ENCODE results near the gene MAP9. TPM values are rescaled to one million over a fixed set of nuclear protein-coding genes. Genes with fewer than 3 reads are reported as not detected.

Gene MAP9
- total and polyA plus RNA-seq, 2 of the 4 experiments (the other 2 are of a cell fraction), result 4.0 to 6.6 TPM

DNA sequence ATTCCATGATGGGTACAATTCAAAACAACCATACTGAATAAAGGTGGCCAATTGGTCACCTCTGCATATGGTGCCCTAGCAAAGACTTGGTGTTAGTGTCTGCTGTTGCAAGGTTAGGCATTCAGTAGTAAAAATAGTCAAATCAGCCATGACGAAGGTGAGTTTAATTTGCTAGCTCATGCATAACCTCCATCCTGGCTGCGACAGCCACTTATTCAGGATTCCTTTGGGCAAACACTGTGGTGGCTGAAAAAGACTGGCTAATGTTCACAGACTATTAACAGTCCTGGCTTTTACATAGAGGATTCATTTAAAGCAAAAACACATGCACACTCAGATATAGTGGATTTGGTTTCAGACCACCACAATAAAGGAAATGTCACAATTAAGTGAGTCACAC is 34.8 kb upstream of the MAP9 start:
- TF ChIP-seq, protein P1, sequence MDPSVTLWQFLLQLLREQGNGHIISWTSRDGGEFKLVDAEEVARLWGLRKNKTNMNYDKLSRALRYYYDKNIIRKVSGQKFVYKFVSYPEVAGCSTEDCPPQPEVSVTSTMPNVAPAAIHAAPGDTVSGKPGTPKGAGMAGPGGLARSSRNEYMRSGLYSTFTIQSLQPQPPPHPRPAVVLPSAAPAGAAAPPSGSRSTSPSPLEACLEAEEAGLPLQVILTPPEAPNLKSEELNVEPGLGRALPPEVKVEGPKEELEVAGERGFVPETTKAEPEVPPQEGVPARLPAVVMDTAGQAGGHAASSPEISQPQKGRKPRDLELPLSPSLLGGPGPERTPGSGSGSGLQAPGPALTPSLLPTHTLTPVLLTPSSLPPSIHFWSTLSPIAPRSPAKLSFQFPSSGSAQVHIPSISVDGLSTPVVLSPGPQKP (IDR thresholded peaks at IDR 0.05; ENCODE audit: borderline replicate concordance, low read depth, low read length), result no peak
- TF ChIP-seq RFX5 (IDR thresholded peaks at IDR 0.05; ENCODE audit: low read depth, low read length) (no peak), CEBPB (IDR thresholded peaks at IDR 0.05; ENCODE audit: low read depth, low read length) (no peak), RCOR1 (IDR thresholded peaks at IDR 0.05; ENCODE audit: insufficient replicate concordance, low read length) (no peak), POLR2A (IDR thresholded peaks at IDR 0.05; ENCODE audit: low read depth, low read length) (no peak), CHD1 (IDR thresholded peaks at IDR 0.05; ENCODE audit: low read depth, low read length) (no peak)
- Histone ChIP-seq H3K56ac (ENCODE audit: extremely low read depth, insufficient read depth, low read length) (no peak overlapping the region), H2AFZ (replicated peaks; ENCODE audit: low read length, poor library complexity) (no peak overlapping the region), H3K27ac (ENCODE audit: insufficient read depth, low read length) (no peak overlapping the region), H3K9me3 (ENCODE audit: control insufficient read depth, insufficient read depth, low read length) (no peaks in the 10 kb centered on the region), H3K18ac (ENCODE audit: low read depth, low read length) (no peak overlapping the region), H3K4ac (ENCODE audit: low read depth, low read length) (no peak overlapping the region), H3K14ac (replicated peaks; ENCODE audit: low read depth, low read length) (no peak overlapping the region), H3K23ac (ENCODE audit: low read depth, low read length) (no peak overlapping the region), H3K27me3 (ENCODE audit: control insufficient read depth, insufficient read depth, low read length) (no peaks in the 10 kb centered on the region), H2AK5ac (ENCODE audit: low read depth, low read length) (no peak overlapping the region; the same call in 1 of the 2 replicates), H3K4me3 (ENCODE audit: insufficient read depth, low read depth, low read length) (no peak overlapping the region), H2BK20ac (ENCODE audit: low read depth, low read length) (no peak overlapping the region), H4K20me1 (ENCODE audit: insufficient read depth, low read length) (no peaks in the 10 kb centered on the region), H3K9me1 (ENCODE audit: insufficient read depth, low read length) (no peaks in the 10 kb centered on the region), H2BK15ac (ENCODE audit: low read depth, low read length) (no peak overlapping the region), H3K4me1 (ENCODE audit: control insufficient read depth, insufficient read depth, low read length) (no peaks in the 10 kb centered on the region), H3K9ac (ENCODE audit: low read depth, low read length) (no peak overlapping the region), H4K5ac (ENCODE audit: low read depth, low read length) (no peak overlapping the region), H2AK9ac (replicated peaks; ENCODE audit: low read depth, low read length, poor library complexity) (no peak overlapping the region), H3K4me2 (ENCODE audit: low read depth, low read length) (no peak overlapping the region), H2BK120ac (ENCODE audit: low read depth, low read length) (no peak overlapping the region), H2BK5ac (ENCODE audit: low read depth, low read length, poor library complexity, severe bottlenecking) (no peak overlapping the region), H3K36me3 (ENCODE audit: control insufficient read depth, insufficient read depth, low read length) (no peaks in the 10 kb centered on the region), H3K79me1 (ENCODE audit: low read depth in 1 of 2, low read length in 2 of 2) (no peaks in the 10 kb centered on the region), H4K8ac (ENCODE audit: low read depth in 2 of 2, low read length in 2 of 2) (no peak overlapping the region), H4K91ac (ENCODE audit: insufficient read depth, low read depth, low read length) (no peak overlapping the region)
- no peak for DNase-seq
- ChIA-PET POLR2A (ENCODE audit: unreplicated experiment) (no interaction called here), CTCF (no interaction called here)
- WGBS, 2 experiments (ENCODE audit: extremely low coverage in 2 of 2, insufficient read length in 1 of 2), result no CpG with 5 or more reads among the region's 2 CpGs
- dilution Hi-C loops (cut with HindIII; ENCODE audit: low sequenced_read_pairs, unreplicated experiment), result no loop called here
- in situ Hi-C loops (cut with MboI; ENCODE audit: low sequenced_read_pairs), result no loop called here
- ATAC-seq (ENCODE audit: low read depth), result no peak
- intact Hi-C loops (cut with micrococcal nuclease), result no loop called here
- no TSS peak for BruUV-seq (replicated peaks)
